D721Med (cell line): Measurements from ENCODE around the gene LINGO1.

Experiments
- DNase-seq: peaks from one replicate; pipeline ENCODE4 v3.0.0; 2011; ENCODE audit warnings: low spot score; ENCODE audit not compliant: insufficient read length
- FAIRE-seq: peaks from 2 replicates; lab custom pipeline; 2011; peaks lifted over from hg19 to GRCh38; lab: Jason Lieb, UNC
- CTCF ChIP-seq: IDR thresholded peaks from 2 replicates; pipeline ENCODE4 v1.5.1; 2012; ENCODE audit warnings: mild to moderate bottlenecking, control low read depth; ENCODE audit not compliant: insufficient read depth; ENCODE audit errors: missing control alignments

LINGO1 gene

GRCh38 chr15:77606142-77607034 lies 26.3 kb downstream of the LINGO1 start:
- no peak for TF ChIP-seq CTCF
- no peak for DNase-seq
- FAIRE-seq = no peak

GRCh38 chr15:77605547-77605946 lies 27.2 kb downstream of the LINGO1 start:
- FAIRE-seq (no peak), DNase-seq (no peak)
- no peak for TF ChIP-seq CTCF

- TF ChIP-seq CTCF = no peak
- DNase-seq = no peak
- no peak for FAIRE-seq
These were observed 27.7 kb downstream of the LINGO1 start for GRCh38 chr15:77604973-77605372.

GRCh38 chr15:77603611-77604336 lies 28.9 kb downstream of the LINGO1 start:
- TF ChIP-seq CTCF = no peak
- no peak for FAIRE-seq
- DNase-seq = no peak

- no peak for DNase-seq
- TF ChIP-seq CTCF = no peak
- FAIRE-seq = no peak
These were observed 29.9 kb downstream of the LINGO1 start for GRCh38 chr15:77602800-77603199.

GRCh38 chr15:77599899-77600298 lies 32.8 kb downstream of the LINGO1 start:
- DNase-seq (no peak), FAIRE-seq (no peak)
- no peak for TF ChIP-seq CTCF
